Keratinocyte (primary cell): ENCODE results near the gene ALLC. TPM values are rescaled to one million over a fixed set of nuclear protein-coding genes. Genes with fewer than 3 reads are reported as not detected.

ENCODE experiments used
- DNase-seq: peaks from one replicate; pipeline ENCODE4 v3.0.0-alpha.2; 2011; ENCODE audit warnings: low read depth, missing footprints, low spot score
- FAIRE-seq: peaks from 2 replicates; lab custom pipeline; 2011; peaks lifted over from hg19 to GRCh38; lab: Jason Lieb, UNC
- H2AFZ ChIP-seq: 2 replicates; pipeline ENCODE4 v1.6.0; 2012; ENCODE audit warnings: low read length, control low read depth, inconsistent platforms; ENCODE audit not compliant: control insufficient read depth
- H3K27ac ChIP-seq: 2 replicates; pipeline ENCODE4 v1.5.1; 2011; ENCODE audit warnings: low read length; ENCODE audit not compliant: control insufficient read depth, insufficient read depth
- H3K27me3 ChIP-seq: 3 replicates; pipeline ENCODE4 v1.6.0; 2011; ENCODE audit warnings: low read length; ENCODE audit not compliant: control insufficient read depth, insufficient read depth; ENCODE audit errors: extremely low read depth
- H3K36me3 ChIP-seq, 2 experiments: 2 replicates in 1 of 2; 3 replicates in 1 of 2; pipeline ENCODE4 v1.5.1; 2011; ENCODE audit warnings: low read length in 2 of 2, mild to moderate bottlenecking in 1 of 2; ENCODE audit not compliant: control insufficient read depth in 2 of 2, insufficient read depth in 2 of 2; ENCODE audit errors: extremely low read depth in 1 of 2
- H3K4me1 ChIP-seq: 3 replicates; pipeline ENCODE4 v1.5.1; 2011; ENCODE audit warnings: low read length; ENCODE audit not compliant: control insufficient read depth, insufficient read depth; ENCODE audit errors: extremely low read depth
- H3K4me2 ChIP-seq: 3 replicates; pipeline ENCODE4 v1.6.0; 2011; ENCODE audit warnings: low read depth, low read length; ENCODE audit not compliant: control insufficient read depth, insufficient read depth; ENCODE audit errors: extremely low read depth
- H3K4me3 ChIP-seq, 3 experiments: fragments of 200-600 bp in 1 of 3; sonication (generic) in 1 of 3; 2 replicates in 2 of 3; 3 replicates in 1 of 3; pipeline ENCODE4 v1.5.1; 2011 to 2016; ENCODE audit warnings: low read length in 3 of 3, mild to moderate bottlenecking in 3 of 3, control low read depth in 2 of 3, inconsistent platforms in 1 of 3, low read depth in 1 of 3, mixed read lengths in 1 of 3, mixed run types in 1 of 3, moderate library complexity in 1 of 3; ENCODE audit not compliant: control insufficient read depth in 2 of 3, insufficient read depth in 2 of 3; ENCODE audit errors: extremely low read depth in 1 of 3
- H3K79me2 ChIP-seq: 2 replicates; pipeline ENCODE4 v1.6.0; 2012; ENCODE audit warnings: low read length; ENCODE audit not compliant: control insufficient read depth, insufficient read depth
- H3K9ac ChIP-seq: 3 replicates; pipeline ENCODE4 v1.6.0; 2011; ENCODE audit warnings: low read length; ENCODE audit not compliant: control insufficient read depth, insufficient read depth; ENCODE audit errors: extremely low read depth
- H3K9me1 ChIP-seq: 3 replicates; pipeline ENCODE4 v1.6.0; 2011; ENCODE audit warnings: low read length; ENCODE audit not compliant: control insufficient read depth, insufficient read depth; ENCODE audit errors: extremely low read depth
- H3K9me3 ChIP-seq: 2 replicates; pipeline ENCODE4 v1.5.1; 2012; ENCODE audit warnings: low read depth, low read length; ENCODE audit not compliant: control insufficient read depth
- H4K20me1 ChIP-seq: 3 replicates; pipeline ENCODE4 v1.6.0; 2011; ENCODE audit warnings: low read length; ENCODE audit not compliant: control insufficient read depth, insufficient read depth; ENCODE audit errors: extremely low read depth
- CTCF ChIP-seq, 3 experiments: IDR thresholded peaks in 1 of 3; conservative IDR thresholded peaks in 1 of 3; optimal IDR thresholded peaks in 1 of 3; 2 replicates in 2 of 3; 3 replicates in 1 of 3; pipeline versions ENCODE3 to v1.5.1; 2011; ENCODE audit warnings: low read length in 3 of 3, mild to moderate bottlenecking in 3 of 3, moderate library complexity in 2 of 3, control low read depth in 1 of 3, inconsistent platforms in 1 of 3; ENCODE audit not compliant: insufficient read depth in 2 of 3; ENCODE audit errors: extremely low read depth in 1 of 3
- EZH2 ChIP-seq: IDR thresholded peaks from one replicate; pipeline ENCODE4 v1.6.1; 2012; ENCODE audit warnings: inconsistent platforms, mild to moderate bottlenecking, low read length, moderate library complexity
- dilution Hi-C: fragments of 300-500 bp; cut with MboI; formaldehyde crosslinking; loops from one replicate; pipeline ENCODE4 v1.7.0; 2020; ENCODE audit warnings: low sequenced_read_pairs; ENCODE audit not compliant: extremely low pct_ligation_motif_present
- polyA plus RNA-seq, 5 experiments: library from polyadenylated mRNA; depleted of rRNA in 3 of 5; stranded (reverse) in 3 of 5; stranded (forward) in 1 of 5; unstranded in 1 of 5; fragments of >200 nt; gene quantifications; 1 replicate in 1 of 5; 2 replicates in 3 of 5; 3 replicates in 1 of 5; pipeline versions ENCODE4 v1.2.1 to v1.2.3, GENCODE V29; 2011 to 2012; ENCODE audit warnings: missing spikeins in 2 of 5, low read depth in 1 of 5, low replicate concordance in 1 of 5

Gene ALLC
- polyA plus RNA-seq, 1 donor (not counting 4 experiments of a cell fraction or from before 2014, with no cell fraction given): not detected

GRCh38 chr2:3672861-3673678, 15.1 kb downstream of the ALLC start:
- DNase-seq (no peak), FAIRE-seq (no peak)
- H3K79me2 ChIP-seq: no peaks in the 10 kb centered on the region
- no peak overlapping the region for H3K27ac ChIP-seq
- H3K9ac ChIP-seq: no peak overlapping the region
- dilution Hi-C loops: no loop called here
- no peak overlapping the region for H2AFZ ChIP-seq
- no peaks in the 10 kb centered on the region for H3K27me3 ChIP-seq
- H3K4me3 ChIP-seq: no peak overlapping the region
- no peaks in the 10 kb centered on the region for H3K9me3 ChIP-seq
- H3K36me3 ChIP-seq: no peaks in the 10 kb centered on the region
- TF ChIP-seq EZH2: no peak
- no peak for TF ChIP-seq CTCF (optimal IDR thresholded peaks at IDR 0.05 in 1 of 3, IDR thresholded peaks at IDR 0.05 in 1 of 3, conservative IDR thresholded peaks at IDR 0.05 in 1 of 3; ENCODE audit: extremely low read depth in 1 of 3, insufficient read depth in 2 of 3, low read length in 3 of 3)
- H4K20me1 ChIP-seq: no peaks in the 10 kb centered on the region
- H3K4me2 ChIP-seq: no peak overlapping the region
- no peaks in the 10 kb centered on the region for H3K9me1 ChIP-seq
- no peaks in the 10 kb centered on the region for H3K4me1 ChIP-seq

- FAIRE-seq: no peak
- Histone ChIP-seq H3K36me3 (no peaks in the 10 kb centered on the region), H3K9me3 (no peaks in the 10 kb centered on the region), H3K4me2 (no peak overlapping the region), H3K4me3 (no peak overlapping the region), H3K27ac (no peak overlapping the region), H2AFZ (no peak overlapping the region), H3K9me1 (no peaks in the 10 kb centered on the region), H3K9ac (no peak overlapping the region), H3K79me2 (no peaks in the 10 kb centered on the region), H4K20me1 (no peaks in the 10 kb centered on the region), H3K4me1 (no peaks in the 10 kb centered on the region), H3K27me3 (no peaks in the 10 kb centered on the region)
- no peak for DNase-seq
- no peak for TF ChIP-seq CTCF (optimal IDR thresholded peaks at IDR 0.05 in 1 of 3, IDR thresholded peaks at IDR 0.05 in 1 of 3, conservative IDR thresholded peaks at IDR 0.05 in 1 of 3; ENCODE audit: extremely low read depth in 1 of 3, insufficient read depth in 2 of 3, low read length in 3 of 3)
- no peak for TF ChIP-seq EZH2
- dilution Hi-C loops: no loop called here
These were observed 16.3 kb downstream of the ALLC start for GRCh38 chr2:3674066-3674845.
